SU-DHL-6 (cell line): ENCODE results near the gene PCDHB14.
"Not testable (repeated sequence)": the region's sequence is repeated elsewhere in the genome, so short reads cannot be mapped to it uniquely, and the experiment has no call there.

Experiments used
- CTCF ChIP-seq: fragments of 200-600 bp; sonication (generic); IDR thresholded peaks from one replicate; pipeline ENCODE4 v1.5.1; 2017; ENCODE audit warnings: antibody characterized with exemption, mild to moderate bottlenecking, low read length, moderate library complexity; ENCODE audit not compliant: insufficient read depth, poor library complexity, severe bottlenecking
- EZH2phosphoT487 ChIP-seq: fragments of 200-600 bp; sonication (generic), shearing (Covaris generic); conservative IDR thresholded peaks from 2 replicates; pipeline ENCODE4 v1.6.1; 2018; ENCODE audit warnings: mild to moderate bottlenecking, antibody characterized with exemption, low read length, moderate library complexity, mixed read lengths

DNA sequence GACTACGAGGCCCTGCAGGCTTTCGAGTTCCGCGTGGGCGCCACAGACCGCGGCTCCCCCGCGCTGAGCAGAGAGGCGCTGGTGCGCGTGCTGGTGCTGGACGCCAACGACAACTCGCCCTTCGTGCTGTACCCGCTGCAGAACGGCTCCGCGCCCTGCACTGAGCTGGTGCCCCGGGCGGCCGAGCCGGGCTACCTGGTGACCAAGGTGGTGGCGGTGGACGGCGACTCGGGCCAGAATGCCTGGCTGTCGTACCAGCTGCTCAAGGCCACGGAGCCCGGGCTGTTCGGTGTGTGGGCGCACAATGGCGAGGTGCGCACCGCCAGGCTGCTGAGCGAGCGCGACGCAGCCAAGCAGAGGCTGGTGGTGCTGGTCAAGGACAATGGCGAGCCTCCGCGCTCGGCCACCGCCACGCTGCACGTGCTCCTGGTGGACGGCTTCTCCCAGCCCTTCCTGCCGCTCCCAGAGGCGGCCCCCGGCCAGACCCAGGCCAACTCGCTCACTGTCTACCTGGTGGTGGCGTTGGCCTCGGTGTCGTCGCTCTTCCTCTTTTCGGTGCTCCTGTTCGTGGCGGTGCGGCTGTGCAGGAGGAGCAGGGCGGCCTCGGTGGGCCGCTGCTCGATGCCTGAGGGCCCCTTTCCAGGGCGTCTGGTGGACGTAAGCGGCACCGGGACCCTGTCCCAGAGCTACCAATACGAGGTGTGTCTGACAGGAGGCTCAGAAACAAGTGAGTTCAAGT, 38.9 kb upstream of the PCDHB14 start:
- not testable (repeated sequence) for TF ChIP-seq CTCF, EZH2phosphoT487
